B cell (primary cell): ENCODE measurements around the gene CYP27A1. TPM values are rescaled to one million over a fixed set of nuclear protein-coding genes. Genes with fewer than 3 reads are reported as not detected.

Source experiments
- ATAC-seq: fragments of 200-7000 bp; cut with Tn5 transposase; one replicate; pipeline ENCODE4 v1.10.0; 2021; ENCODE audit warnings: low read depth, mild to moderate bottlenecking, moderate number of reproducible peaks, moderate library complexity
- CTCF ChIA-PET: fragments of 350-600 bp; sonication (Branson Sonifier 250); formaldehyde crosslinking; loops from one replicate; lab custom pipeline; 2021; ENCODE audit warnings: antibody characterized with exemption, inconsistent platforms; lab: Charles Lee
- POLR2A ChIA-PET: fragments of 350-600 bp; sonication (Branson Sonifier 250); formaldehyde crosslinking; loops from one replicate; lab custom pipeline; 2021; ENCODE audit warnings: antibody characterized with exemption; lab: Charles Lee
- DNase-seq: peaks from one replicate; pipeline ENCODE4 v3.0.0; 2013
- H2AFZ ChIP-seq: 2 replicates; pipeline ENCODE4 v1.6.1; 2012; ENCODE audit warnings: mild to moderate bottlenecking, low read depth, low read length; ENCODE audit not compliant: insufficient read depth, poor library complexity, severe bottlenecking
- H3K27ac ChIP-seq, 2 donors: 1 replicate in 1 of 2; 2 replicates in 1 of 2; pipeline ENCODE4 v1.5.1; 2012 to 2013; ENCODE audit warnings: low read length in 2 of 2, mild to moderate bottlenecking in 2 of 2, moderate library complexity in 1 of 2
- H3K27me3 ChIP-seq, 4 experiments: fragments of 200-600 bp in 1 of 4; sonication (generic) in 1 of 4; replicated peaks in 1 of 4; 1 replicate in 2 of 4; 2 replicates in 2 of 4; pipeline versions ENCODE4 v1.6.1 to v1.7.0; 2013 to 2016; ENCODE audit warnings: low read length in 3 of 4, mild to moderate bottlenecking in 2 of 4, mixed read lengths in 1 of 4, moderate library complexity in 1 of 4; ENCODE audit not compliant: insufficient read depth in 4 of 4, control insufficient read depth in 3 of 4; ENCODE audit errors: control extremely low read depth in 1 of 4
- H3K36me3 ChIP-seq, 2 experiments: replicated peaks in 1 of 2; 1 replicate in 1 of 2; 2 replicates in 1 of 2; pipeline versions ENCODE4 v1.6.1 to v1.7.1; 2013; ENCODE audit warnings: low read length in 1 of 2; ENCODE audit not compliant: insufficient read depth in 2 of 2, control insufficient read depth in 1 of 2; ENCODE audit errors: control extremely low read depth in 1 of 2, extremely low read depth in 1 of 2
- H3K4me1 ChIP-seq, 2 donors: fragments of 200-600 bp in 1 of 2; sonication (generic) in 1 of 2; 1 replicate in 1 of 2; 2 replicates in 1 of 2; pipeline versions ENCODE4 v1.5.1 to v1.6.1; 2013 to 2017; ENCODE audit warnings: low read length in 2 of 2; ENCODE audit not compliant: control insufficient read depth in 2 of 2, insufficient read depth in 2 of 2
- H3K4me2 ChIP-seq: replicated peaks from 2 replicates; pipeline ENCODE3; 2012; ENCODE audit warnings: mild to moderate bottlenecking, low read depth, low read length; ENCODE audit not compliant: poor library complexity, severe bottlenecking
- H3K4me3 ChIP-seq, 5 experiments: fragments of 200-600 bp in 1 of 5; sonication (generic) in 1 of 5; 1 replicate in 3 of 5; 2 replicates in 2 of 5; pipeline versions ENCODE4 v1.5.1 to v1.7.0; 2011 to 2016; ENCODE audit warnings: low read length in 4 of 5, mild to moderate bottlenecking in 4 of 5, low read depth in 2 of 5, control low read depth in 1 of 5, moderate library complexity in 1 of 5; ENCODE audit not compliant: insufficient read depth in 1 of 5; ENCODE audit errors: control extremely low read depth in 1 of 5, extremely low read depth in 1 of 5
- H3K79me2 ChIP-seq: fragments of 200-600 bp; sonication (generic); one replicate; pipeline ENCODE4 v1.6.0; 2016; ENCODE audit warnings: low read length; ENCODE audit not compliant: control insufficient read depth, insufficient read depth
- H3K9ac ChIP-seq: fragments of 200-600 bp; sonication (generic); 2 replicates; pipeline ENCODE4 v1.6.1; 2017; ENCODE audit warnings: mild to moderate bottlenecking, low read length, moderate library complexity
- H3K9me3 ChIP-seq, 3 donors: one replicate each; pipeline versions ENCODE4 v1.6.1 to v1.7.1; 2013; ENCODE audit warnings: low read length in 2 of 3; ENCODE audit not compliant: control insufficient read depth in 2 of 3, insufficient read depth in 1 of 3; ENCODE audit errors: control extremely low read depth in 1 of 3
- H4K20me1 ChIP-seq: 2 replicates; pipeline ENCODE4 v1.6.0; 2012; ENCODE audit warnings: mild to moderate bottlenecking, low read length; ENCODE audit not compliant: insufficient read depth, control insufficient read depth, poor library complexity, severe bottlenecking
- H3K27ac Mint-ChIP-seq: one replicate; pipeline ENCODE4 v1.8.0; 2021; ENCODE audit warnings: mixed read lengths
- H3K27me3 Mint-ChIP-seq: one replicate; pipeline ENCODE4 v1.8.0; 2021; ENCODE audit warnings: mixed read lengths
- H3K4me1 Mint-ChIP-seq: one replicate; pipeline ENCODE4 v1.8.0; 2021; ENCODE audit warnings: mixed read lengths
- H3K4me3 Mint-ChIP-seq: one replicate; pipeline ENCODE4 v1.8.0; 2021; ENCODE audit warnings: mixed read lengths
- H3K9me3 Mint-ChIP-seq: one replicate; pipeline ENCODE4 v1.8.0; 2022; ENCODE audit warnings: mixed read lengths; ENCODE audit not compliant: insufficient read depth
- CTCF ChIP-seq: fragments of 200-600 bp; IDR thresholded peaks from one replicate; pipeline ENCODE4 v1.8.0; 2022; ENCODE audit warnings: antibody characterized with exemption, mild to moderate bottlenecking
- EZH2 ChIP-seq: IDR thresholded peaks from 2 replicates; pipeline ENCODE4 v1.6.1; 2012; ENCODE audit warnings: borderline replicate concordance, low read depth, mild to moderate bottlenecking, moderate library complexity, low read length; ENCODE audit not compliant: insufficient read depth, poor library complexity, severe bottlenecking
- WGBS: methylation state at CpG from one replicate; pipeline ENCODE4 v1.1.5; 2013; ENCODE audit warnings: missing lambda C conversion rate; ENCODE audit not compliant: insufficient coverage; 5-methylcytosine and 5-hydroxymethylcytosine counted together
- intact Hi-C: fragments of 100-400 bp; cut with micrococcal nuclease; formaldehyde crosslinking; loops from one replicate; pipeline ENCODE4 v1.10.0; 2022
- polyA plus RNA-seq: library from polyadenylated mRNA; depleted of rRNA; stranded (reverse); fragments of >200 nt; gene quantifications from 2 replicates; pipeline ENCODE4 v1.2.3, GENCODE V29; 2012
- total RNA-seq, 2 donors: library from RNA; stranded (reverse); fragments of 120-200 nt in 1 of 2; gene quantifications; 1 replicate in 1 of 2; 2 replicates in 1 of 2; pipeline versions ENCODE4 v1.2.3 to v1.2.4, GENCODE V29; 2013 to 2022

Gene CYP27A1
- total and polyA plus RNA-seq, 2 donors (not counting 1 experiment from before 2014, with no cell fraction given) = 0.39 to 1.1 TPM

- Histone ChIP-seq H3K79me2 (no peaks in the 10 kb centered on the region), H3K27me3 (peaks cover 0 to 9% (median 2%) of the 10 kb centered on the region in 4 experiments), H3K9me3 (no peaks in the 10 kb centered on the region), H3K4me3 (no peak overlapping the region), H2AFZ (no peak overlapping the region), H4K20me1 (no peaks in the 10 kb centered on the region), H3K27ac (no peak overlapping the region), H3K4me2 (no peak overlapping the region), H3K36me3 (no peaks in the 10 kb centered on the region), H3K4me1 (no peaks in the 10 kb centered on the region), H3K9ac (no peak overlapping the region)
- DNase-seq (no peak), ATAC-seq (no peak)
- no peaks in the 10 kb centered on the region for H3K4me1 Mint-ChIP-seq
- POLR2A ChIA-PET = no interaction called here
- H3K9me3 Mint-ChIP-seq = no peaks in the 10 kb centered on the region
- no peak overlapping the region for H3K4me3 Mint-ChIP-seq
- CTCF ChIA-PET = no interaction called here
- intact Hi-C loops = no loop called here
- no peak overlapping the region for H3K27ac Mint-ChIP-seq
- H3K27me3 Mint-ChIP-seq = peaks cover 25% of the 10 kb centered on the region
- WGBS = 94% methylated on average over 9 of the region's 10 CpGs
- no peak for TF ChIP-seq EZH2
- TF ChIP-seq CTCF = no peak
Observed at GRCh38 chr2:218826791-218827190, 44.8 kb downstream of the CYP27A1 start.

GRCh38 chr2:218827701-218828476 lies 45.9 kb downstream of the CYP27A1 start:
- no peak overlapping the region for H3K4me2 ChIP-seq
- ChIA-PET CTCF (no interaction called here), POLR2A (no interaction called here)
- no peak overlapping the region for H3K27ac ChIP-seq
- H3K9me3 ChIP-seq = no peaks in the 10 kb centered on the region
- no peak overlapping the region for H3K9ac ChIP-seq
- Mint-ChIP-seq H3K27ac (no peak overlapping the region), H3K9me3 (no peaks in the 10 kb centered on the region), H3K27me3 (peaks cover 31% of the 10 kb centered on the region), H3K4me1 (no peaks in the 10 kb centered on the region), H3K4me3 (no peak overlapping the region)
- H3K79me2 ChIP-seq = no peaks in the 10 kb centered on the region
- H4K20me1 ChIP-seq = no peaks in the 10 kb centered on the region
- WGBS = 73% methylated on average over 10 of the region's 14 CpGs
- TF ChIP-seq EZH2 (no peak), CTCF (no peak)
- H3K36me3 ChIP-seq = no peaks in the 10 kb centered on the region
- no peak for DNase-seq
- ATAC-seq = no peak
- H2AFZ ChIP-seq = no peak overlapping the region
- H3K4me3 ChIP-seq = no peak overlapping the region
- intact Hi-C loops = no loop called here
- H3K4me1 ChIP-seq = no peaks in the 10 kb centered on the region
- peaks cover 0 to 15% (median 2%) of the 10 kb centered on the region in 4 experiments for H3K27me3 ChIP-seq
